HL-60 (cell line): Measurements from ENCODE around the gene LINGO1.

Experiments
- DNase-seq, 2 experiments: peaks; one replicate each; pipeline ENCODE4 v3.0.0-alpha.2; 2010 to 2020; ENCODE audit warnings: low read depth in 1 of 2, low spot score in 1 of 2
- H3K27ac ChIP-seq: fragments of 250-450 bp; sonication (Bioruptor Pico); replicated peaks from 2 replicates; pipeline ENCODE4 v1.5.1; 2020; ENCODE audit warnings: mild to moderate bottlenecking, moderate library complexity
- H3K27me3 ChIP-seq: fragments of 250-450 bp; sonication (Bioruptor Pico); 2 replicates; pipeline ENCODE4 v1.5.1; 2021; ENCODE audit warnings: mild to moderate bottlenecking, moderate library complexity; ENCODE audit not compliant: insufficient read depth, poor library complexity, severe bottlenecking
- H3K4me3 ChIP-seq: replicated peaks from 2 replicates; pipeline ENCODE4 v1.5.1; 2011; ENCODE audit warnings: mild to moderate bottlenecking, control low read depth, low read length; ENCODE audit not compliant: insufficient read depth
- GABPA ChIP-seq: IDR thresholded peaks from 2 replicates; pipeline ENCODE4 v1.6.1; 2012; ENCODE audit warnings: low read depth
- POLR2AphosphoS5 ChIP-seq: IDR thresholded peaks from 2 replicates; pipeline ENCODE4 v1.6.1; 2012; ENCODE audit warnings: low read depth
- SPI1 ChIP-seq: IDR thresholded peaks from 2 replicates; pipeline ENCODE4 v1.6.1; 2012; ENCODE audit warnings: low read depth, mild to moderate bottlenecking, borderline replicate concordance
- TF ChIP-seq, protein P1 (sequence below): IDR thresholded peaks from one replicate; pipeline ENCODE4 v1.5.1; 2011; ENCODE audit warnings: low read length, control low read depth, inconsistent platforms; ENCODE audit not compliant: insufficient read depth
- TF ChIP-seq, protein P2 (sequence below): IDR thresholded peaks from 2 replicates; pipeline ENCODE4 v1.6.1; 2012; ENCODE audit warnings: low read depth; ENCODE audit not compliant: insufficient replicate concordance

Gene LINGO1

DNA sequence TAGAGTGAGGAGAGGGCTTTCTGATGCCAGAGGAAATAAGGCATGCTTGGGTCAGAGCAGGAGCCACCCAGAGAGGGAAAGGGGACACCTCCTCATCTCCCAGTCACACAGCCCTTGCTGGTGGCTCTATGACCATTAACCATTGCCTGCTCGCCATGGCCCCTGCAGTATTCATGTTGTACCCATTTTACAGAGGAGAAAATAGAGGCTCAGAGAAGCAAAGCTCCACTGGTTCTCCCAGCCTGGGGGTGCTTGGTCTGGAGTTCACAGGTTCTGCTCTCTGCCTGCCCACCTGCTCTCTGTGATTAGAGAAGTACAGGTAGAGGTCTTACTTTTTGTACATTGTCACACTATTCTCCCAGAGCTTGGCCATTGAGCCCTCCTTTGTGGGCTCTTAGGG, 56.2 kb downstream of the LINGO1 start:
- no peak for DNase-seq
- Histone ChIP-seq H3K27me3 (no peaks in the 10 kb centered on the region), H3K4me3 (no peak overlapping the region), H3K27ac (no peak overlapping the region)
- TF ChIP-seq, protein P1, sequence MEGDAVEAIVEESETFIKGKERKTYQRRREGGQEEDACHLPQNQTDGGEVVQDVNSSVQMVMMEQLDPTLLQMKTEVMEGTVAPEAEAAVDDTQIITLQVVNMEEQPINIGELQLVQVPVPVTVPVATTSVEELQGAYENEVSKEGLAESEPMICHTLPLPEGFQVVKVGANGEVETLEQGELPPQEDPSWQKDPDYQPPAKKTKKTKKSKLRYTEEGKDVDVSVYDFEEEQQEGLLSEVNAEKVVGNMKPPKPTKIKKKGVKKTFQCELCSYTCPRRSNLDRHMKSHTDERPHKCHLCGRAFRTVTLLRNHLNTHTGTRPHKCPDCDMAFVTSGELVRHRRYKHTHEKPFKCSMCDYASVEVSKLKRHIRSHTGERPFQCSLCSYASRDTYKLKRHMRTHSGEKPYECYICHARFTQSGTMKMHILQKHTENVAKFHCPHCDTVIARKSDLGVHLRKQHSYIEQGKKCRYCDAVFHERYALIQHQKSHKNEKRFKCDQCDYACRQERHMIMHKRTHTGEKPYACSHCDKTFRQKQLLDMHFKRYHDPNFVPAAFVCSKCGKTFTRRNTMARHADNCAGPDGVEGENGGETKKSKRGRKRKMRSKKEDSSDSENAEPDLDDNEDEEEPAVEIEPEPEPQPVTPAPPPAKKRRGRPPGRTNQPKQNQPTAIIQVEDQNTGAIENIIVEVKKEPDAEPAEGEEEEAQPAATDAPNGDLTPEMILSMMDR: no peak
- TF ChIP-seq SPI1: no peak
- no peak for TF ChIP-seq GABPA
- TF ChIP-seq, protein P2, sequence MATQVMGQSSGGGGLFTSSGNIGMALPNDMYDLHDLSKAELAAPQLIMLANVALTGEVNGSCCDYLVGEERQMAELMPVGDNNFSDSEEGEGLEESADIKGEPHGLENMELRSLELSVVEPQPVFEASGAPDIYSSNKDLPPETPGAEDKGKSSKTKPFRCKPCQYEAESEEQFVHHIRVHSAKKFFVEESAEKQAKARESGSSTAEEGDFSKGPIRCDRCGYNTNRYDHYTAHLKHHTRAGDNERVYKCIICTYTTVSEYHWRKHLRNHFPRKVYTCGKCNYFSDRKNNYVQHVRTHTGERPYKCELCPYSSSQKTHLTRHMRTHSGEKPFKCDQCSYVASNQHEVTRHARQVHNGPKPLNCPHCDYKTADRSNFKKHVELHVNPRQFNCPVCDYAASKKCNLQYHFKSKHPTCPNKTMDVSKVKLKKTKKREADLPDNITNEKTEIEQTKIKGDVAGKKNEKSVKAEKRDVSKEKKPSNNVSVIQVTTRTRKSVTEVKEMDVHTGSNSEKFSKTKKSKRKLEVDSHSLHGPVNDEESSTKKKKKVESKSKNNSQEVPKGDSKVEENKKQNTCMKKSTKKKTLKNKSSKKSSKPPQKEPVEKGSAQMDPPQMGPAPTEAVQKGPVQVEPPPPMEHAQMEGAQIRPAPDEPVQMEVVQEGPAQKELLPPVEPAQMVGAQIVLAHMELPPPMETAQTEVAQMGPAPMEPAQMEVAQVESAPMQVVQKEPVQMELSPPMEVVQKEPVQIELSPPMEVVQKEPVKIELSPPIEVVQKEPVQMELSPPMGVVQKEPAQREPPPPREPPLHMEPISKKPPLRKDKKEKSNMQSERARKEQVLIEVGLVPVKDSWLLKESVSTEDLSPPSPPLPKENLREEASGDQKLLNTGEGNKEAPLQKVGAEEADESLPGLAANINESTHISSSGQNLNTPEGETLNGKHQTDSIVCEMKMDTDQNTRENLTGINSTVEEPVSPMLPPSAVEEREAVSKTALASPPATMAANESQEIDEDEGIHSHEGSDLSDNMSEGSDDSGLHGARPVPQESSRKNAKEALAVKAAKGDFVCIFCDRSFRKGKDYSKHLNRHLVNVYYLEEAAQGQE: no peak
- no peak for TF ChIP-seq POLR2AphosphoS5

DNA sequence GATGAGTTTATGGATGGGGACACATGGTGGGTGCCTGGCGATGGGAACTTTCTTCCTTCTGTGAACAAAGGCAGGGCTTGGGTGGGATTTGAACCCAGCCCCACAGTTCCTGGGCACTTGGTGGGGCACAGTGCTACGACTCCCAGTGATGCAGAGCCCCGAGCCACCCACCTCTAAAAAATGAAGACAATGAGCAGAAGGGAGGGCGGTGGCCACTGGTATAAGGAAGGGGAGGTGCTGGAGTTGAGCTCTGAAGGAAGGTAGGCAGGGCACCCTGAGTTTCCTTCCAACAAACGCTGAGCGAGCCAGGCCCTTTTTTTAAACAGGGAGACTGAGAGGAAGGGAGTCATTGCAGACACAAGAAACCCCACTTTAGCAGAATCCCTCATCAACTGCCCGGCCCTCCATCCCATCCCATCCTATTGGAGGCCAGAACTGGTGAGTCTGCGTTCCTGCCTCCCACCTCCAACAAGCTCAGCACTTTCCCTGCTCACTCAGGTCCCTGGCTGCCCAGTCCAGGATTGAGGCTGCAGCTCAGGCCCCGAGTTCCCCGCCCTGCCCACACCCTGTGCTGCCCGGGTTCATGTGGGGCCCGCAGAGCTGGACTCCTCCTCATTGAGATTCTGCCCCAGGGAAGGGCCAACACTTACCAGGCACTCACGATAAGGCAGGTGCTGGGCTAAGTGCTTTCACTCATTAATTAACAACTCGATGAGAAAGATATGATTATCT, 57.3 kb downstream of the LINGO1 start:
- DNase-seq: no peak
- H3K27me3 ChIP-seq: no peaks in the 10 kb centered on the region
- no peak overlapping the region for H3K4me3 ChIP-seq
- no peak overlapping the region for H3K27ac ChIP-seq
- TF ChIP-seq, protein P2: no peak
- TF ChIP-seq POLR2AphosphoS5 (no peak), SPI1 (no peak), GABPA (no peak)
- TF ChIP-seq, protein P1: no peak

DNA sequence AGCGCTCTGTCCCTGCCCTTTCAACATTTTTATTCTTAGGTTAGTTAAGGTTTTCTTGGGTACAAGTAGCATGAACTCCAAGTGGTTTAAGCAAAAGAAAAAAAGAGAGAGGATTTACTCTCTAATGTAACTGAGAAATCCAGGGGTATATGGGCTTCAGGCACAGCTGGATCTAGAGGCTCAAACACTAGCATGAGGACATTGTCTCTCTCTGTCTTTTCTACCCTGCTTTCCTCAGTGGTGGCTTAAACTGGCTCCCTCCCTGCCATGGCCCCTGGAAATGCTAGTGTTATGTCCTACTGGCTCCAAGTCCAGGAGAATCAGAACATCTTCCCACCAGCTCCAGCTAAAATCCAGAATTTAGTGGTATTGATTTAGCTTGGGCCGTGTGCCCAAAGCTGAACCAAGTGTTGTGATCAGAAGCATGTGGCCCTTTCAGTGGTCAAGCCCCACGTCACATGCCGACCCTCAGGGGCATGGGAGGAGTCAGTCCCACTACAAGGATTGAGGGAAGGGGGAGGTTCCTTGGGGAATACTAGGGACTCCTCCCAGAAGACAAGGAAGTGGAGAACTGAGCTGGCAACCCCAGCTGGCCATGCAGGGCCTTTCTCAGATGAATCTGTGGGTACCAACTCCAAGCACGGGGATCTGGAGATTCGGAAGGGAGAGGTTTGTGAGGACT, 58.0 kb downstream of the LINGO1 start:
- TF ChIP-seq, protein P1: no peak
- TF ChIP-seq, protein P2: no peak
- TF ChIP-seq SPI1 (no peak), GABPA (no peak), POLR2AphosphoS5 (no peak)
- no peak overlapping the region for H3K4me3 ChIP-seq
- no peak for DNase-seq

More for the DNA sequence above, 58.0 kb downstream of the LINGO1 start:
- H3K27me3 ChIP-seq: no peaks in the 10 kb centered on the region
- H3K27ac ChIP-seq: no peak overlapping the region
